Epithelial cell of proximal tubule (primary cell): Measurements from ENCODE around the gene KSR2. TPM values are rescaled to one million over a fixed set of nuclear protein-coding genes. Genes with fewer than 3 reads are reported as not detected.
"Not testable (repeated sequence)": the region's sequence is repeated elsewhere in the genome, so short reads cannot be mapped to it uniquely, and the experiment has no call there.

Experiments used
- DNase-seq: peaks from one replicate; pipeline ENCODE4 v3.0.0-alpha.2; 2011; ENCODE audit warnings: low read depth
- H3K4me3 ChIP-seq: 2 replicates; pipeline ENCODE4 v1.5.1; 2011; ENCODE audit warnings: low read depth, mild to moderate bottlenecking, low read length
- total RNA-seq: library from RNA; depleted of rRNA; stranded (reverse); fragments of >200 nt; gene quantifications from 2 replicates; pipeline ENCODE4 v1.2.3, GENCODE V29; 2015
- TF ChIP-seq, protein P1 (sequence below): conservative IDR thresholded peaks from 2 replicates; pipeline ENCODE4 v1.5.1; 2012; ENCODE audit warnings: low read depth, mild to moderate bottlenecking, low read length

KSR2 gene
- total RNA-seq, 1 donor from 2014 or later = 0.29 TPM

DNA sequence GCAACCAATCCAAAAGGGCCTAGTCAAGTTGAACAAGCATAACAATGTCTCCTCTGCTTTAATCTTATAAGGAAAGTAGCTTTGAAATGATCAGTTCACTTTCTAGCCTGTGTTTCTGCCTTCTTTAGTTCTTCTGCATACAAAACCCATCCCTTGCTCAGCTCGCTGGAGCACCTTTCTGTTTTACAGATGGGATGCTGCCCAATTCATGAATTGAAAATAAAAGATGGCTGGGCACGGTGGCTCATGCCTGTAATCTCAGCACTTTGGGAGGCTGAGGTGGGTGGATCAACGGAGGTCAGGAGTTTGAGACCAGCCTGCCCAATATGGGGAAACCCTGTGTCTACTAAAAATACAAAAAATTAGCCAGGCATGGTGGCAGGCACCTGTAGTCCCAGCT, 43.2 kb upstream of the KSR2 start:
- TF ChIP-seq, protein P1, sequence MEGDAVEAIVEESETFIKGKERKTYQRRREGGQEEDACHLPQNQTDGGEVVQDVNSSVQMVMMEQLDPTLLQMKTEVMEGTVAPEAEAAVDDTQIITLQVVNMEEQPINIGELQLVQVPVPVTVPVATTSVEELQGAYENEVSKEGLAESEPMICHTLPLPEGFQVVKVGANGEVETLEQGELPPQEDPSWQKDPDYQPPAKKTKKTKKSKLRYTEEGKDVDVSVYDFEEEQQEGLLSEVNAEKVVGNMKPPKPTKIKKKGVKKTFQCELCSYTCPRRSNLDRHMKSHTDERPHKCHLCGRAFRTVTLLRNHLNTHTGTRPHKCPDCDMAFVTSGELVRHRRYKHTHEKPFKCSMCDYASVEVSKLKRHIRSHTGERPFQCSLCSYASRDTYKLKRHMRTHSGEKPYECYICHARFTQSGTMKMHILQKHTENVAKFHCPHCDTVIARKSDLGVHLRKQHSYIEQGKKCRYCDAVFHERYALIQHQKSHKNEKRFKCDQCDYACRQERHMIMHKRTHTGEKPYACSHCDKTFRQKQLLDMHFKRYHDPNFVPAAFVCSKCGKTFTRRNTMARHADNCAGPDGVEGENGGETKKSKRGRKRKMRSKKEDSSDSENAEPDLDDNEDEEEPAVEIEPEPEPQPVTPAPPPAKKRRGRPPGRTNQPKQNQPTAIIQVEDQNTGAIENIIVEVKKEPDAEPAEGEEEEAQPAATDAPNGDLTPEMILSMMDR = no peak
- H3K4me3 ChIP-seq = no peak overlapping the region
- DNase-seq = no peak

DNA sequence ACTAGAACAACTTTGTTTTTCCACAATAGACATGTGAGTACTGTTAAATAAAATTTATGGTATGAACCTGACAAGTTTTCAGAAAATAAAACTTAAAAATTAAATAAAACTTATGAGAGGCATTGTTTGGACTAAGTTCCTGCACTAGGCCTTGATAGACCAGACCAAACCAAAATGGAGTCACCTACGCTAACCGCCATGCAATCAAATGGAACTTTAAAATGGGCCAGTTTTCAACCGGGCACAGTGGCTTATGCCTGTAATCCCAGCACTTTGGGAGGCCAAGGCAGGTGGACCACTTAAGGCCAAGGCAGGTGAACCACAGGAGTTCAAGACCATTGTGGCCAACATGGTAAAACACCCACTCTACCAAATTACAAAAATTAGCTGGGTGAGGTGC, 42.6 kb upstream of the KSR2 start:
- TF ChIP-seq, protein P1 = no peak
- H3K4me3 ChIP-seq = no peak overlapping the region
- no peak for DNase-seq

- H3K4me3 ChIP-seq = no peak overlapping the region
- DNase-seq = no peak
- TF ChIP-seq, protein P1 = no peak
Measured at GRCh38 chr12:118010903-118011302, 42.1 kb upstream of the KSR2 start.

DNA sequence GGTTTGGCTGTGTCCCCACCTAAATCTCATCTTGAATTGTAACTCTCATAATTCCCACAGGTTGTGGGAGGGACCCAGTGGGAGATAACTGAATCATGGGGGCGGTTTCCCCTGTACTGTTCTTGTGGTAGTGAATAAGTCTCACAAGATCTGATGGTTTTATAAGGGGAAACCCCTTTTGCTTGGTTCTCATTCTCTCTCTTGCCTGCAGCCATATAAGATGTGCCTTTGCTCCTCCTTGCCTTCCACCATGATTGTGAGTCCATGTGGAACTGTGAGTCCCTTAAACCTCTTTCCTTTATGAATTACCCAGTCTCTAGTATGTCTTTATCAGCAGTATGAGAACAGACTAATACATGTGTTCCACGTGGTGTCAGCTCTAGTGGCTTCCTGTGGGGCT, 31.0 kb upstream of the KSR2 start:
- not testable (repeated sequence) for H3K4me3 ChIP-seq, DNase-seq

GRCh38 chr12:117998719-117999118, 29.9 kb upstream of the KSR2 start:
- no peak for DNase-seq
- TF ChIP-seq, protein P1 = no peak
- H3K4me3 ChIP-seq = no peak overlapping the region

GRCh38 chr12:117994551-117995438, 26.0 kb upstream of the KSR2 start:
- TF ChIP-seq, protein P1 = no peak
- DNase-seq = no peak
- H3K4me3 ChIP-seq = no peak overlapping the region

GRCh38 chr12:117986705-117987469, 18.1 kb upstream of the KSR2 start:
- peak overlapping the region; percentile 5 for H3K4me3 ChIP-seq
- TF ChIP-seq, protein P1 = no peak
- peak; percentile 89 for DNase-seq
